Activated T-helper 2 cell treated with anti-CD3 and anti-CD28 coated beads, Interferon-gamma antibody, Interleukin-2, Interleukin-4, amounts not matched to agents 10 μg/mL and 5 μg/mL and 100 μg/mL, durations not matched to agents 14 hours and 24 hours and 36 hours (primary cell): ENCODE results near the gene KREMEN1. TPM values are rescaled to one million over a fixed set of nuclear protein-coding genes. Genes with fewer than 3 reads are reported as not detected.
"Not testable (repeated sequence)": the region's sequence is repeated elsewhere in the genome, so short reads cannot be mapped to it uniquely, and the experiment has no call there.

Experiments used
- DNase-seq: peaks from one replicate; pipeline ENCODE4 v3.0.0; 2021; ENCODE audit warnings: low spot score
- H3K27ac Mint-ChIP-seq: one replicate; pipeline ENCODE4 v1.8.0; 2021; ENCODE audit warnings: mixed read lengths
- H3K27me3 Mint-ChIP-seq: one replicate; pipeline ENCODE4 v1.8.0; 2021; ENCODE audit warnings: low read depth, mixed read lengths
- H3K36me3 Mint-ChIP-seq: one replicate; pipeline ENCODE4 v1.8.0; 2021; ENCODE audit warnings: low read depth, mixed read lengths
- H3K4me1 Mint-ChIP-seq: one replicate; pipeline ENCODE4 v1.8.0; 2021; ENCODE audit warnings: low read depth, mixed read lengths
- H3K4me3 Mint-ChIP-seq: one replicate; pipeline ENCODE4 v1.8.0; 2021; ENCODE audit warnings: low read depth, mild to moderate bottlenecking, moderate library complexity, mixed read lengths
- H3K9me3 Mint-ChIP-seq: one replicate; pipeline ENCODE4 v1.8.0; 2021; ENCODE audit warnings: mixed read lengths
- intact Hi-C: fragments of 100-400 bp; cut with micrococcal nuclease; formaldehyde crosslinking; loops from one replicate; pipeline ENCODE4 v1.15.1; 2023
- total RNA-seq: library from RNA; stranded (reverse); gene quantifications from 2 replicates; pipeline ENCODE4 v1.2.3, GENCODE V29; 2022

Gene KREMEN1
- total RNA-seq, 1 donor from 2014 or later = 0.27 TPM

DNA sequence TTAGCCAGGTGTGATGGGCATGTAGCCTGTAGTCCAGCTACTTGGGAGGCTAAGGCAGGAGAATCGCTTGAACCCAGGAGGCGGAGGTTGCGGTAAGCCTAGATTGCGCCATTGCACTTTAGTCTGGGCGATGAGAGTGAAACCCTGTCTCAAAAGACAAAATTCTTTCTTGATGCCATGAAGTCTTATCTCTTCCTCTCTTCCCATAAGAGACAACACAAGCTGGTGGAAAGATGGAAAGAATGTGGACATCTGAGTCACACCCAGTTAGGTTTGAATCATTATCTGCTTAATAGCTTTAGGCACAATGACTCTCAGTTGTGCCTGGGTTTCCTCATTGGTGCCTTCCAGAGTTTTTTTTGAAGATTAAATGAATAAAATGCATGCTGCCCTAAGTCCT lies 35.3 kb downstream of the KREMEN1 start:
- Mint-ChIP-seq H3K36me3 (no peaks in the 10 kb centered on the region), H3K9me3 (no peaks in the 10 kb centered on the region), H3K4me3 (no peak overlapping the region), H3K27me3 (peaks cover 17% of the 10 kb centered on the region), H3K4me1 (no peaks in the 10 kb centered on the region), H3K27ac (no peak overlapping the region)
- DNase-seq = no peak
- intact Hi-C loops = no loop called here

DNA sequence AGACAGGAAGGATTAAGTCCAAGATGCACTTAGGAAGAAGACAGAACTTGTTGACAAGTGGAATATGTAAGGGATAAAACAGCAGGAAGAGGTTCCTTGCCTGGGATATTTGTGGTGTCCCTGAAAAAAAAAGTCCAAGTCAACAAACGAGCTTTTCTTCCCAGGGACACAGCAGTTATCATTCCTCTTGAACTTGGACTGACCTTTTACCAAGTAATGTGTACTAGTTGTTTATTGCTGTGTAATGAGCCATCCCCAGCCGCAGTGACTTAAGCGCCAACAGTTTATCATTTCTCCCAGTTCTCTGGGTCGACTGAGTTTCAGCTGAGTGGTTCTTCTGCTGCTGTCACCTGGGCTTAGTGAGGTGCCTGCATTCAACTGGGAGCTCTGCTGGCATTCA lies 37.0 kb downstream of the KREMEN1 start:
- Mint-ChIP-seq H3K27ac (no peak overlapping the region), H3K4me1 (no peaks in the 10 kb centered on the region), H3K4me3 (no peak overlapping the region), H3K36me3 (no peaks in the 10 kb centered on the region), H3K9me3 (no peaks in the 10 kb centered on the region), H3K27me3 (peaks cover 17% of the 10 kb centered on the region)
- no peak for DNase-seq
- intact Hi-C loops = no loop called here

DNA sequence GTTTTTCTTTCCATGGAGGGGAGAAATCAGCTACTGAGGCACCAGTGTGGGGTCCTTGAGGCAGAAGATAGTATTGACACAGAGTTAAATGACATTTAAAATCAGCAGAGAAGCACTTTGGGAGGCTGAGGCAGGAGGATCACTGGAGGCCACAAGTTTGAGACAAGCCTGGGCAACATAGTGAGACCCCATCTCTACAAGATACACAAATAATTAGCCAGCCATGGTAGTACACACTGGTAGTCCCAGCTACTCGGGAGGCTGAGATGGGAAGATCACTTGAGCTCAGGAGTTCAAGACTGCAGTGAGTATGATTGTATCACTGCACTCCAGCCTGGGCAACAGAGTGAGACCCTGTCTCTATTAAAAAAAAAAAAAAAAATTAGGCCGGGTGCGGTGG lies 38.1 kb downstream of the KREMEN1 start:
- Mint-ChIP-seq H3K36me3 (no peaks in the 10 kb centered on the region), H3K27ac (no peak overlapping the region), H3K4me1 (no peaks in the 10 kb centered on the region), H3K27me3 (peaks cover 14% of the 10 kb centered on the region), H3K9me3 (no peaks in the 10 kb centered on the region), H3K4me3 (no peak overlapping the region)
- intact Hi-C loops = no loop called here
- no peak for DNase-seq

DNA sequence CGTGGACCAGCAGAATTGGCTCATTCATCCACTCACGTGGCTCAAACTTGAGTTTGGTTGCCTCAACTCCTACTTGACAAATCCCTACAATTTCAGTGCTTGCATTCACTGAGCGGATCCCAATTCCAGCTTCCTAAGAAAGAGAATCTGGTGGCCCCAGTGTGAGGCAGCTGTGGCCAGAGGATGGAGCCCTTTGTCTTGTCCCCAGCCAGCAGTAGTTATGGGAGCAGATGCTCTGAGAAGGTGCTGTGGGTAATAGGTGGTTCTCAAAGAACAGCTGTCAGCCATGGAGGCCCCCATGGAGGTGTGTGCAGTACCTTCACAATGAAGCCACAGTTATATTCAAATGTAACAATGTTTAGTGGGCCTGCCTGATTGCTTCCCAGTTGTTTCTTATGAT lies 39.3 kb downstream of the KREMEN1 start:
- H3K27ac Mint-ChIP-seq = no peak overlapping the region
- no peak for DNase-seq
- H3K36me3 Mint-ChIP-seq = no peaks in the 10 kb centered on the region
- no peaks in the 10 kb centered on the region for H3K9me3 Mint-ChIP-seq
- H3K27me3 Mint-ChIP-seq = peaks cover 14% of the 10 kb centered on the region
- H3K4me1 Mint-ChIP-seq = peaks cover 3% of the 10 kb centered on the region
- intact Hi-C loops = no loop called here
- no peak overlapping the region for H3K4me3 Mint-ChIP-seq

DNA sequence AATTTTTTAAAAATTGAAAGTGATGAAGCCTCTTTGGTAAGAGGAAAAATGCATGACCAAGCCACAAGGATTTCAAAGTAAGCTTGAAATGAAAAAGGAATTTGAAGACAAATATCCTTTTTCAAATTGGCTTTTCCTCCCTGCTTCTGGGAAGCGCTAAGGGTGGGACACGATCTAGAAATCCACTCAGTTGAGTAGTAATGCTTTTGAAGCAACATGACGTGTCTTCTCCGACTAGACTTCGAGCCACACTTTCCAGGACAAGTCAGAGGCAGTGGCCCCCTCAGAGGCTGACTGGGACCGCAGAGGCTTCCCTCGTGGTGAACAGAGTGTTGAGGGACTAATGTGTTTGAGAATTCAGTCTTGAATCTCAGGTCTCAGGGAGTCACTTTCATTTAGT lies 39.8 kb downstream of the KREMEN1 start:
- Mint-ChIP-seq H3K27me3 (peaks cover 14% of the 10 kb centered on the region), H3K9me3 (peaks cover 3% of the 10 kb centered on the region), H3K36me3 (no peaks in the 10 kb centered on the region), H3K4me1 (peaks cover 3% of the 10 kb centered on the region), H3K4me3 (no peak overlapping the region), H3K27ac (no peak overlapping the region)
- DNase-seq = no peak
- intact Hi-C loops = no loop called here

DNA sequence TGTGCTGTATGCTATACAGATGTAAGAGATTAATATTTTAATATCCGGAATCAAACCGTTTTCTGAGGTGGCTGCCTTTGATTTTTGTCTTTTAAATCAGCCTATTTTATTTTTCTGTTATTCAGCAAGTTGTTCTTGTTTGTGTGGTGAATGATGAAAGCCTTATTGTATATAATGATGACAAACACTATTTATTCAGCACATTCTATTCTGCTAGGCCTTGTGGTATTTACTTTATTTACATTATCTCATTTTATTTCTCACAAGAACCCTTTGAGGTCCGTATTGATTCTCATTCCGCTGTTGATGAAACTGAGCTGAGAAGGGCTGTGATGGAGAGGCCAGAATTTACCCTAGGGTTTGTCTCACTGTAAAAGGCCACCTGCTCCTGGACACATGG lies 40.5 kb downstream of the KREMEN1 start:
- Mint-ChIP-seq H3K27me3 (peaks cover 16% of the 10 kb centered on the region), H3K27ac (no peak overlapping the region), H3K4me3 (no peak overlapping the region), H3K36me3 (no peaks in the 10 kb centered on the region), H3K4me1 (peaks cover 3% of the 10 kb centered on the region), H3K9me3 (peaks cover 9% of the 10 kb centered on the region)
- intact Hi-C loops = no loop called here
- DNase-seq = no peak

DNA sequence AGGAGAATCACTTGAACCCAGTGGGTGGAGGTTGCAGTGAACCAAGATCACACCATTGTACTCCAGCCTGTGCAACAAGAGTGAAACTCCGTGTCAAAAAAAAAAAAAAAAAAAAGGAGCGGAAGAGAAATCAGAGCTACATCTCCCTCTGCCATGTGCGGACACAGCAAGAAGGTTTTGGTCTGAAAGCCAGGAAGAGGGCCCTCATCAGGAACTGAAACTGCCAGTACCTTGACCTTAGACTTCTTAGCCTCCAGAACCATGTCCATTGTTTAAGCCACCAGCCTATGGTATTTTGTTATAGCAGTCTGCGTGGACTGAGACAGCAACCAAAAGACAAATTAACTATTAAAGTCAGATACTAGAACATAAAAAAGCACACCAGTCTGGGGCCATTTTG lies 41.6 kb downstream of the KREMEN1 start:
- peaks cover 9% of the 10 kb centered on the region for H3K9me3 Mint-ChIP-seq
- intact Hi-C loops = no loop called here

DNA sequence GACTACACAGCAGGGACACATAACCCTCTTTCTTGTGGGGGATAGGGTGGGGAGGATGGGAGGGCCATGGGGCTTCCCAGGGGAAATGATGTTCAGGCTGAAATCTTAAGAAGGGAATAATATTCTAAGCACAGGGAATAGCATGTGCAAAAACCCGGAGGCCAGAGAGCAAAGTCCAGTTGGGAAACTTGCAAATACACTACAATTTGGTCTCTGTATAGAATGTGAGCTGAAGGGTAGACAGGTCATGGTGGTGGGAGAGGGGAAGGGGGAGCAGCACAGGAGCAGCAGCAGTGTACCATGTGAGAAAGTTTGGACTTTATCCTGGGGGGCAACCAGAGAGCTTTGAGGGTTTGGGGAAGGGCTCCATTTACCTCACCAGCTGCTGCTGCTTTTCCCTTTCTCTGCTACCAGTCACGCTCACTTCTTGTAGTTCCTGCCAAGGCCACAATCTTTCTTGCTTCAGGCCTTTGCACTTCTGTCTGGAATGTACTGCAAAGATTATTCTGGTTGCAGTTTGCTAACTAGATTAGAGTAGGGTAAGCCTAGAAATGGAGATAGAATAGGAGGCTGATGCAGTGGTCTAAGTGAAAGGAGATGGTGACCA lies 43.0 kb downstream of the KREMEN1 start:
- H3K27ac Mint-ChIP-seq = no peak overlapping the region
- peaks cover 18% of the 10 kb centered on the region for H3K9me3 Mint-ChIP-seq
- no peak for DNase-seq
- peaks cover 6% of the 10 kb centered on the region for H3K4me1 Mint-ChIP-seq
- peaks cover 4% of the 10 kb centered on the region for H3K36me3 Mint-ChIP-seq
- no peak overlapping the region for H3K4me3 Mint-ChIP-seq
- intact Hi-C loops = no loop called here
- peaks cover 16% of the 10 kb centered on the region for H3K27me3 Mint-ChIP-seq

More for the DNA sequence above, 41.6 kb downstream of the KREMEN1 start:
- no peak overlapping the region for H3K27ac Mint-ChIP-seq
- H3K4me3 Mint-ChIP-seq = no peak overlapping the region
- peaks cover 11% of the 10 kb centered on the region for H3K27me3 Mint-ChIP-seq
- DNase-seq = no peak
- H3K4me1 Mint-ChIP-seq = peaks cover 3% of the 10 kb centered on the region
- H3K36me3 Mint-ChIP-seq = no peaks in the 10 kb centered on the region

DNA sequence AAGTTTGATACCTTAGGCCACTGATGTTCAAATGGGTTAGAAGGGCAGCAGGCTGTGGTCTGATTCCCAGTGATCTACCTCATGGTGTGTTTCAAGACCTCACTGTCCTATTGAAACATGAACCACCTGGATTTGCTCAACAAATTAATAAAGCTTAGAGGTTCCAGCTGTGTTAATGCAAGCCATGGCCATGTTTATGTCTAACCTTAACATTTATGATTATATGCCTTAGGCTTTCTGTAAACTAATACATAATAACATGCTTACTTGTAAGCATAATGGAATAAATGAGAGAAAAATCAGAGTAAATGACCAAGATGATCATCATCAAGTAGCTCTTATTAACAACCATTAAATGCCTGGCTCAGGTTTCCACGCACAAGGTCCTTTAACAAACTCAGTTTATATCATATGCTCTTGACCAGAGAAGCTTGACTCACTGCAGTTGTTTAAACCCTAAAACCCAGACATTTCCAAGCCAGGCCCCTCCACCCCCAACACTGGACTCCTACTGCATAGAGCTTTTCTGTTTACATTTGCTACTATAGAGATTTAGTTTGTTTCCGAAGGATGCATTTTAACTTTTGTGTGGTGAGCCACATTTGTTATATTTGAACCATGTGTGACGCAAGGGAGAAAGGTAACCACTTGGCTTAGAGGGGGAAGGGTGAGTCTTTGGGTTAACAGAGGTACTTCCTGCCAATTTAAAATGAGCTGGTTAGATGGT lies 43.7 kb downstream of the KREMEN1 start:
- Mint-ChIP-seq H3K4me3 (no peak overlapping the region), H3K9me3 (peaks cover 18% of the 10 kb centered on the region), H3K27ac (no peak overlapping the region), H3K4me1 (peaks cover 10% of the 10 kb centered on the region), H3K36me3 (peaks cover 4% of the 10 kb centered on the region), H3K27me3 (peaks cover 16% of the 10 kb centered on the region)
- DNase-seq = no peak
- intact Hi-C loops = no loop called here

DNA sequence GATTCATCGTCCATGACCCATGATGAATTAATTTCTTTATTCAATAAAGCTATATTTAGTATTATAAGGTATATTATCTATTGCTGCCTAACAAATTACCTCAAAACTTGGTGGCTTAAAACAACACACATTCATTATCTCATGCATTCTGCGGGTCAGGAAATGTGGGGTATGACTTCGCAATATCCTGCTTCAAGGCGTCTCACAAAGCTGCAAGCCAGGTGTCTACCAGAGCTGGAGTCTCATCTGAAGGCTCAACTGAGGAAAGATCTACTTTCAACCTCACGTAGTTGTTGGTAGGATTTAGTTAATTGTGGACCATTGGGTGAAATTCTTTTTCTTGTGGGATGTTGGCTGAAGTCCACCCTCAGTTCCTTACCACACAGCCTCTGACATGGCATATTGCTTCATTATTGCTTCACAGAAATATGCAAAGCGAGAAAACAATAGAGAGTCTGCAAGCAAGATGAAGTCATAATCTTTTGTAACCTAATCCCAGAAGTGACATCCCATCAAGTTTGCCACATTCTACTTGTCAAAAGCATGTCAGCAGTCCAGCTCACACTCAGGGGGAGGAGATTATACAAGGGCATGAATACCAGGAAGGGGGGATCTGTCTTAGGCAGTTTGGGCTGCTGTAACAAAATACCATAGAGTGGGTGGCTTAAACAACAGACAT lies 45.1 kb downstream of the KREMEN1 start:
- Mint-ChIP-seq H3K4me3 (no peak overlapping the region), H3K27ac (no peak overlapping the region), H3K36me3 (peaks cover 4% of the 10 kb centered on the region), H3K4me1 (peaks cover 16% of the 10 kb centered on the region), H3K27me3 (peaks cover 12% of the 10 kb centered on the region), H3K9me3 (peaks cover 18% of the 10 kb centered on the region)
- no peak for DNase-seq
- intact Hi-C loops = no loop called here

DNA sequence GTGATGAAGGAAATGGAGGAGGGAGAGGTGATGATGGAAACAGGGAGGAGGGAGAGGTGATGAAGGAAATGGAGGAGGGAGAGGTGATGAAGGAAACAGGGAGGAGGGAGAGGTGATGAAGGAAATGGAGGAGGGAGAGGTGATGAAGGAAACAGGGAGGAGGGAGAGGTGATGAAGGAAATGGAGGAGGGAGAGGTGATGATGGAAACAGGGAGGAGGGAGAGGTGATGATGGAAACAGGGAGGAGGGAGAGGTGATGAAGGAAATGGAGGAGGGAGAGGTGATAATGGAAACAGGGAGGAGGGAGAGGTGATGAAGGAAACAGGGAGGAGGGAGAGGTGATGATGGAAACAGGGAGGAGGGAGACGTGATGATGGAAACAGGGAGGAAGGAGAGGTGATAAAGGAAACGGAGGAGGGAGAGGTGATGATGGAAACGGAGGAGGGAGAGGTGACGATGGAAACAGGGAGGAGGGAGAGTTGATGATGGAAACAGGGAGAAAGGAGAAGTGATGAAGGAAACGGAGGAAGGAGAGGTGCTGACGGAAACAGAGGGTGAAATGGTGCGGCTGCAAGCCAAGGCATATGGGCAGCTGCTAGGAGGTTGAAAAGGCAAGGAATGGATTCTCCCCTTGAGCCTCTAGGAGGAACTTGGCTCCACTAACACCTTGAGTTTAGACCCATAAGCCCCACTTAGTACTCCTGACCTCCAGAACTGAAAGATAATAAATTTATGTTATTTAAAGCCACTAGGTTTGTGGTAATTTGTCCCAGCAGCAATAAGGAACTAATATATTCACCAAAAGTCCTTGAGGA lies 47.5 kb downstream of the KREMEN1 start:
- DNase-seq, intact Hi-C loops, H3K36me3 Mint-ChIP-seq, H3K4me3 Mint-ChIP-seq: not testable (repeated sequence)
- peaks cover 18% of the 10 kb centered on the region for H3K9me3 Mint-ChIP-seq
- peak overlapping the region; percentile 42 for H3K27ac Mint-ChIP-seq
- peaks cover 14% of the 10 kb centered on the region for H3K27me3 Mint-ChIP-seq
- H3K4me1 Mint-ChIP-seq = peaks cover 30% of the 10 kb centered on the region

DNA sequence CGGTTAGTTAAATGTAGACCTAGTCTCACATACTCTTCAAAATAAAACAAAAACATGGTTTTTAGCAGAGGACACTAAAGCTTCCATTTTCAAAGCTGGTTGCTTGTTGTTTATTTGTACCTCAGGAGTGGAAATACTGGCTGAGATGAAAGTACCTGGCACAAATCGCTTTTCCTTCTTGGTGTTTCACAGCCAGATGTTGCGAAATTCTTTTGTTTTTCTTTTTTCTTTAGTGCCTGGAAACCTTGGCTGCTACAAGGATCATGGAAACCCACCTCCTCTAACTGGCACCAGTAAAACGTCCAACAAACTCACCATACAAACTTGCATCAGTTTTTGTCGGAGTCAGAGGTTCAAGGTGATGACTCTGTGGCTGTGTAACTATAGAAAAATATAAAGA lies 48.3 kb downstream of the KREMEN1 start:
- Mint-ChIP-seq H3K27me3 (peaks cover 14% of the 10 kb centered on the region), H3K4me3 (no peak overlapping the region), H3K9me3 (peaks cover 18% of the 10 kb centered on the region), H3K36me3 (peaks cover 7% of the 10 kb centered on the region), H3K27ac (no peak overlapping the region), H3K4me1 (peaks cover 37% of the 10 kb centered on the region)
- DNase-seq = no peak
- intact Hi-C loops = no loop called here
